Tibial nerve (tissue), 4 donors: ENCODE measurements around the gene PRKAG2. TPM values are rescaled to one million over a fixed set of nuclear protein-coding genes. Genes with fewer than 3 reads are reported as not detected.

Experiments used
- DNase-seq, 2 donors: peaks; one replicate each; pipeline ENCODE4 v3.0.0-alpha.2; 2019; ENCODE audit warnings: low spot score in 2 of 2
- H3K27ac ChIP-seq, 4 donors: fragments of 200-600 bp; sonication (generic) in 3 of 4; one replicate each; pipeline ENCODE4 v1.5.1; 2017 to 2019; ENCODE audit warnings: mild to moderate bottlenecking in 1 of 4
- H3K27me3 ChIP-seq, 2 donors: fragments of 200-600 bp; sonication (generic) in 1 of 2; one replicate each; pipeline versions ENCODE4 v1.5.1 to v1.6.0; 2017 to 2019
- H3K36me3 ChIP-seq, 3 donors: fragments of 200-600 bp; sonication (generic); one replicate each; pipeline ENCODE4 v1.5.1; 2018 to 2019
- H3K4me1 ChIP-seq, 4 donors: fragments of 200-600 bp; sonication (generic) in 3 of 4; one replicate each; pipeline ENCODE4 v1.5.1; 2017 to 2019
- H3K4me3 ChIP-seq, 4 donors: fragments of 200-600 bp; sonication (generic) in 3 of 4; one replicate each; pipeline ENCODE4 v1.5.1; 2017 to 2019; ENCODE audit warnings: mild to moderate bottlenecking in 1 of 4, moderate library complexity in 1 of 4
- H3K9me3 ChIP-seq, 4 donors: fragments of 200-600 bp; sonication (generic) in 3 of 4; one replicate each; pipeline ENCODE4 v1.5.1; 2017 to 2019
- EP300 ChIP-seq, 2 donors: sonication (generic); formaldehyde crosslinking; IDR thresholded peaks; one replicate each; pipeline ENCODE4 v1.6.1; 2017; ENCODE audit warnings: antibody characterized with exemption in 2 of 2, mild to moderate bottlenecking in 1 of 2
- POLR2A ChIP-seq, 2 donors: fragments of 450-650 bp; IDR thresholded peaks; one replicate each; pipeline ENCODE4 v1.6.1; 2017; ENCODE audit warnings: antibody characterized with exemption in 2 of 2, mild to moderate bottlenecking in 2 of 2, moderate library complexity in 2 of 2
- WGBS, 2 donors: methylation state at CpG; one replicate each; pipeline ENCODE4 v1.1.5; 2018; 5-methylcytosine and 5-hydroxymethylcytosine counted together
- total RNA-seq, 4 donors: library from RNA; depleted of rRNA; stranded (reverse); fragments of >200 nt; gene quantifications; one replicate each; pipeline ENCODE4 v1.1.0, GENCODE V29; 2016
- TF ChIP-seq, protein P1 (sequence below), 5 experiments: fragments of 200-600 bp in 3 of 5; fragments of 450-650 bp in 2 of 5; sonication (generic) in 3 of 5; IDR thresholded peaks; one replicate each; pipeline ENCODE4 v1.5.1; 2016 to 2019; ENCODE audit warnings: antibody characterized with exemption in 5 of 5, mild to moderate bottlenecking in 3 of 5, moderate library complexity in 2 of 5

The PRKAG2 gene
- total RNA-seq, 4 donors from 2014 or later: 24.5 to 82.6 (median 38.3) TPM

DNA sequence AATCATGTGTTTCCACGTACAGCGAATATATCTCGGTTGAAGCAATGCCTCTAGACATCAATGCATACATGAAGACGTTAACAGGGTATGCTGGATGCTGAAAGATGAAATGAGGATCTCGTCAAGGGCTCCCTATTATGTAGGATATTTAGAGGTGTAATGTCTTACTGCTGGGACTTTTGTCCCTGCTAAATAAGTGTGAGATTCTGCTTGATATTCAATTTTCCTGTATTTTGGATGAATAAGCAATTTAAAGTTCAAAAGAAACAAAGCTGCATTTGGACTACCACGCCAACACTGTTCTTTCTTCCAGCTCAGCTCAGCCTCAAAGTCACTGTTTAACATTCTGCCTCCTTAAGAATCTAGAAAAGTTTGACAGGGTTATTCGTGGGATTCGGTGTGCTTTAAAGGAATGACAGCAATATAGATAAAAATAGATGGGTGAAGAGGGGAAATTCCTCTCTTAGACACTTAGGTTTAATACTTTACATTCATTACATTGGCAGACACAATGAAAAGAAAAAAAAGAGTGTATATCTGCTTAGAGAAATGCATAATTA lies 247.1 kb downstream of the PRKAG2 start:
- no peak overlapping the region for H3K4me3 ChIP-seq
- DNase-seq: no peak
- TF ChIP-seq, protein P1, sequence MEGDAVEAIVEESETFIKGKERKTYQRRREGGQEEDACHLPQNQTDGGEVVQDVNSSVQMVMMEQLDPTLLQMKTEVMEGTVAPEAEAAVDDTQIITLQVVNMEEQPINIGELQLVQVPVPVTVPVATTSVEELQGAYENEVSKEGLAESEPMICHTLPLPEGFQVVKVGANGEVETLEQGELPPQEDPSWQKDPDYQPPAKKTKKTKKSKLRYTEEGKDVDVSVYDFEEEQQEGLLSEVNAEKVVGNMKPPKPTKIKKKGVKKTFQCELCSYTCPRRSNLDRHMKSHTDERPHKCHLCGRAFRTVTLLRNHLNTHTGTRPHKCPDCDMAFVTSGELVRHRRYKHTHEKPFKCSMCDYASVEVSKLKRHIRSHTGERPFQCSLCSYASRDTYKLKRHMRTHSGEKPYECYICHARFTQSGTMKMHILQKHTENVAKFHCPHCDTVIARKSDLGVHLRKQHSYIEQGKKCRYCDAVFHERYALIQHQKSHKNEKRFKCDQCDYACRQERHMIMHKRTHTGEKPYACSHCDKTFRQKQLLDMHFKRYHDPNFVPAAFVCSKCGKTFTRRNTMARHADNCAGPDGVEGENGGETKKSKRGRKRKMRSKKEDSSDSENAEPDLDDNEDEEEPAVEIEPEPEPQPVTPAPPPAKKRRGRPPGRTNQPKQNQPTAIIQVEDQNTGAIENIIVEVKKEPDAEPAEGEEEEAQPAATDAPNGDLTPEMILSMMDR (IDR thresholded peaks at IDR 0.05): no peak
- TF ChIP-seq EP300 (IDR thresholded peaks at IDR 0.05): no peak
- no peak for TF ChIP-seq POLR2A (IDR thresholded peaks at IDR 0.05)
- no peaks in the 10 kb centered on the region for H3K27me3 ChIP-seq
- peaks cover 0 to 22% (median 9%) of the 10 kb centered on the region in 4 donors for H3K4me1 ChIP-seq
- peaks cover 0 to 14% (median 0%) of the 10 kb centered on the region in 4 donors for H3K9me3 ChIP-seq
- H3K27ac ChIP-seq: peak overlapping the region in 1 of 4 donors; percentile 20
- peaks cover 0 to 6% (median 0%) of the 10 kb centered on the region in 3 donors for H3K36me3 ChIP-seq
- 72 to 79% methylated on average over 8 of the region's 8 CpGs for WGBS, 2 donors

DNA sequence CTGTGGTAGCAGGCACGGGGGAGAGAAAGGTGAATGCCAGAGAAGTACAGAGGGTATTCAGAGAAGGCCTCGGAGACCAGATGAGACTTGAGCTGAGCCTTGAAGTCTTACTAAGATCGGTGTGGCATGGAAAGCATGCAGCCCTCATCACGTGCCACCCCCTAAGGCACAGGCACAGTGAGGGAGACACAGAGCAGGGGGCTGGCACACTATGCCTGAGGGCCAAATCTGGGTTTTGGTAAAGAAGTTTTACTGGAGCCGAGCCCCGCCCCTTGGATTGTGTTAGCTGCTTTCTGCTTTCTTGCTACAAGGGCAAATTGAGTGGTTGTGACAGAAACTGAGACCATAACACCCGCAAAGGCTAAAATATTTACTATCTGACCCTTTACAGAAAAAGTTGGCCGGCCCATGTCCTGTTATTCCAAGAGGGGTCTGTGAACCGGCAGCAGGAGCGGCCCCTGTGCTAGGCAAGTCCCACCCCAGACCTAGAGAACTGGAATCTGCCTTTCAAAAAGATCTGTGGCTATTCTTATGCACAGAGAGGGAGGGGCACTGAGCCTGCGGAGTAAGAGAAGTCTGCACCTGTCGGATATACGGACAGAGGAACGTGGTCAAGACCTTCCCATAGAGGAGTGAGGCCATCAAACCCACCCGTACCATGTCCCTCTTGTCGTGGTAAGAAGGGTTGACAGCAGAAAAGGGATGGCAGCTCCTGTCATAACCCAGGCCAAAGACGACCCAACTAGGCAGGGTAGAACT lies 247.9 kb downstream of the PRKAG2 start:
- H3K9me3 ChIP-seq: peaks cover 0 to 14% (median 0%) of the 10 kb centered on the region in 4 donors
- peak overlapping the region in 2 of 4 donors; percentile 20 to 22 for H3K27ac ChIP-seq
- TF ChIP-seq EP300 (IDR thresholded peaks at IDR 0.05): no peak
- no peak for TF ChIP-seq POLR2A (IDR thresholded peaks at IDR 0.05)
- TF ChIP-seq, protein P1 (IDR thresholded peaks at IDR 0.05): no peak
- WGBS, 2 donors: 86 to 89% methylated on average over 17 of the region's 17 CpGs
- no peaks in the 10 kb centered on the region for H3K27me3 ChIP-seq
- peaks cover 0 to 22% (median 9%) of the 10 kb centered on the region in 4 donors for H3K4me1 ChIP-seq
- H3K4me3 ChIP-seq: no peak overlapping the region
- no peak for DNase-seq
- H3K36me3 ChIP-seq: peaks cover 0 to 6% (median 0%) of the 10 kb centered on the region in 3 donors

DNA sequence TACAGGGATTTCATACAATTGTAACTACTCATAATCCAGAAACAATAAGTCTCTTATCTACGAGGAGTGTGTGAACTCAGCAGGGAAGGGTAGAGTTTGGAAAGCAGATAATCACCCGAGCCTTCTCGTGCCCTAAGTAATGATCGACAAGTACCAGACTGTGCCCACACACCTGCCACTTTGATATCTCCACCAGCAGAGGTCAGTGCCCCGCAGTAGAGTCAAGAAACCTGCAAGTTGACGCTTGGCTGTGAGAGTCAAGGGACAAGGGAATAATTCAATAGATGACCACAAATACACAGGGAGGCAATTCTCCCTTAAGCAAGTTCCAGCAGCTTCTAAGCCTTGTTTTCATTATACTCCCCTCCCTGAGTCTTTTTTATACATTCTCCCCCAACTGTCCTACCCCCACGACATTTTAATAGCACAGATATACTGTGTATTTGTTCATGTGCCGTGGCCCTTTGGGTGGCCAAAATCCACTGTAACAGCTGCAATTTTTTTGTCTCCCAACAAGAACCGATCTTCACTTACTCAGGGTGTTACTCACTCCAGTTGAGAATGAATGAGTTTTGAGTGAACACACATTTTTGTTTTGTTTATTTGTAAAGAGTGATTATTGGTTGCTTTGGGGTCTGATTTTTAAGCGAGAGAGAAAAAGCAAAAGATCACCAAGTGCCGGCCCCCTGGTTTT lies 250.3 kb downstream of the PRKAG2 start:
- TF ChIP-seq, protein P1 (IDR thresholded peaks at IDR 0.05): peak in 2 of 5 experiments; percentile 18 to 32
- TF ChIP-seq EP300 (IDR thresholded peaks at IDR 0.05): no peak
- no peak overlapping the region for H3K4me3 ChIP-seq
- WGBS, 2 donors: 62% methylated on average over 11 of the region's 11 CpGs
- no peak overlapping the region for H3K27ac ChIP-seq
- peaks cover 0 to 6% (median 0%) of the 10 kb centered on the region in 3 donors for H3K36me3 ChIP-seq
- H3K4me1 ChIP-seq: peaks cover 0 to 20% (median 6%) of the 10 kb centered on the region in 4 donors
- no peaks in the 10 kb centered on the region for H3K27me3 ChIP-seq
- no peak for DNase-seq
- no peaks in the 10 kb centered on the region for H3K9me3 ChIP-seq

DNA sequence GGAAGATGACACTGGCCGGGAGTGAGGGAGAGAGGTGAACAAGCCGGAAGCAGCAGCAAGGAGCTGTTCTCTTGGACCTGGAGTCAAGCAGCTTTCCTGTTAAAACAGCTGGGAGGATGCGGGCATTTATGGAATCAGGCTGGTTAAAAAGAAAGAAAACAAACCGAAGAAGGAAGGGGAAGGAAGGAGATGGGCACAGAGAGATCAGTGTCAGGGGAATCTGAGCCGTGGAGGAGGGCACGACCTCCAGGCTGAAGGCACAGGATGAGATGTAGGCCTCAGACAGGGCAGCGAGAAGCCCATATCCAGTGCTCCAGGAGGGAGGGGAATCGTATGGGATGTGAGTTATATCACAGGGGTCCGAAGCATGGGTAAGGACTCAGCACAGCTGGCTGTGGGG lies 251.3 kb downstream of the PRKAG2 start:
- Histone ChIP-seq H3K36me3 (peaks cover 0 to 6% (median 0%) of the 10 kb centered on the region in 3 donors), H3K9me3 (no peaks in the 10 kb centered on the region), H3K27ac (no peak overlapping the region), H3K4me3 (no peak overlapping the region), H3K27me3 (no peaks in the 10 kb centered on the region), H3K4me1 (peaks cover 0 to 11% (median 0%) of the 10 kb centered on the region in 4 donors)
- 77 to 78% methylated on average over 9 of the region's 9 CpGs for WGBS, 2 donors
- no peak for DNase-seq
- TF ChIP-seq, protein P1 (IDR thresholded peaks at IDR 0.05): no peak
